ENCODE measurements around the gene RPS21. TPM values are rescaled to one million over a fixed set of nuclear protein-coding genes. Genes with fewer than 3 reads are reported as not detected.

The RPS21 gene
- total RNA-seq, 4 donors from 2014 or later: 585 to 2,728 (median 1,375) TPM

- no peak for DNase-seq
- H3K4me1 ChIP-seq: peaks cover 52 to 85% (median 58%) of the 10 kb centered on the region in 4 donors
- H3K9me3 ChIP-seq: no peaks in the 10 kb centered on the region
These were observed 25.8 kb upstream of the RPS21 start for GRCh38 chr20:62360854-62361798.

DNA sequence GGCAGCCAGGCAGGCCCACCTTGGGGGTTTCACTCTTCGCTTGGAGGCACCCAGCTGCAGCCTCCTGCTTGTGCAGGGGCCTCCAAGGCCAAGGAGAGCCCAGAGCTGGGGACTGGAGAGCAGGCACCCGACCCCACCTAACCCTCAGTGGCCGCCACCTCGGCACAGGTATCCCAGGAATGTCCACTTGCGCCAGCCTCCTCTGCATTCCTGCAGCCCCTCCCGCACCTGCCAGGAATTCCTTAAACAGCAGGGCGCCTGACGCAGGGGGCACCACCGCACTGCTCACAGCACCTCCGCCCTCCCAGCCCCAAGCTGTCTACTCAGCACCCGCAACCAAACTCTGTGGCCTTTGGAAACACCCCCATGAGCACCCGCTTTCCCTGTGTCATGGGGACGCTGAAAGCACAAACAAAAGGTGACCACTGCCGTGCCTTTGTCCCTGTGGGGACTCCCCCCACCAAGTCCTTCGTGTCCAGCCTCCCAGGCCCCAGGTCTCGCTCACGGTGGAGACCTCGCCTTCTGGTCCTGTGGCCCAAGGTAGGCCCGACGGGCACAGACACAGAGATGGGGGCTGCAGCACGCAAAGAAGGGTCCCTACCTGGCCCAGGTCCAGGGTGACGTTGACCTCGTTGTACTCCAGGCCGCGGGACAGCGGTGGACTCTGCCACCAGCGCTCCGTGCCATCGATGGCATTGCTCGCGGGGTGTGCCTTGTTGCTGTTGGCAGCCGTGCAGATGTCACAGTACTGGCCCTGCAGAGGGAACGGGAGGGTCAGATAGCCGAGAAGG is 24.9 kb upstream of the RPS21 start:
- Histone ChIP-seq H3K9me3 (no peaks in the 10 kb centered on the region), H3K27ac (peak overlapping the region; percentile 55 to 97 (median 88)), H3K4me1 (peaks cover 45 to 84% (median 56%) of the 10 kb centered on the region in 4 donors), H3K27me3 (peaks cover 19% of the 10 kb centered on the region), H3K36me3 (no peaks in the 10 kb centered on the region), H3K4me3 (no peak overlapping the region)
- TF ChIP-seq POLR2AphosphoS5 (IDR thresholded peaks at IDR 0.05): no peak
- no peak for TF ChIP-seq EP300 (IDR thresholded peaks at IDR 0.05; ENCODE audit: low read depth)
- TF ChIP-seq CTCF (IDR thresholded peaks at IDR 0.05): no peak
- no peak for TF ChIP-seq POLR2A (IDR thresholded peaks at IDR 0.05)
- no peak for DNase-seq
- WGBS, 2 donors (ENCODE audit: low coverage in 1 of 2): 74 to 86% methylated on average over 9 to 34 of the region's 34 CpGs
- intact Hi-C loops (cut with DNase I; ENCODE audit: low total_unique reads) (no loop called here), in situ Hi-C loops (cut with MboI; ENCODE audit: low pct_ligation_motif_present in 1 of 4, low pct_unique_long_range_greater_than_20kb in 1 of 4, low sequenced_read_pairs in 3 of 4) (no loop called here)

More at GRCh38 chr20:62360854-62361798, 25.8 kb upstream of the RPS21 start:
- 49% methylated on average over 22 of the region's 25 CpGs; no CpG with 5 or more reads in 1 of the 2 donors for WGBS, 2 donors (ENCODE audit: low coverage in 1 of 2)
- peak overlapping the region; percentile 55 to 97 (median 88) for H3K27ac ChIP-seq
- TF ChIP-seq EP300 (IDR thresholded peaks at IDR 0.05; ENCODE audit: low read depth): no peak
- no peak for TF ChIP-seq POLR2A (IDR thresholded peaks at IDR 0.05)
- no peak for TF ChIP-seq CTCF (IDR thresholded peaks at IDR 0.05)
- no peak for TF ChIP-seq POLR2AphosphoS5 (IDR thresholded peaks at IDR 0.05)
- H3K36me3 ChIP-seq: no peaks in the 10 kb centered on the region
- H3K27me3 ChIP-seq: peaks cover 11% of the 10 kb centered on the region
- in situ Hi-C loops (cut with MboI; ENCODE audit: low pct_ligation_motif_present in 1 of 4, low pct_unique_long_range_greater_than_20kb in 1 of 4, low sequenced_read_pairs in 3 of 4): no loop called here
- intact Hi-C loops (cut with DNase I; ENCODE audit: low total_unique reads): no loop called here
- no peak overlapping the region for H3K4me3 ChIP-seq

GRCh38 chr20:62362590-62362940 is 24.3 kb upstream of the RPS21 start:
- H3K27me3 ChIP-seq: peaks cover 23% of the 10 kb centered on the region
- TF ChIP-seq EP300 (IDR thresholded peaks at IDR 0.05; ENCODE audit: low read depth) (no peak), POLR2A (IDR thresholded peaks at IDR 0.05) (no peak), POLR2AphosphoS5 (IDR thresholded peaks at IDR 0.05) (no peak), CTCF (IDR thresholded peaks at IDR 0.05) (no peak)
- 52% methylated on average over 13 of the region's 13 CpGs; no CpG with 5 or more reads in 1 of the 2 donors for WGBS, 2 donors (ENCODE audit: low coverage in 1 of 2)
- DNase-seq: peak; percentile 7
- intact Hi-C loops (cut with DNase I; ENCODE audit: low total_unique reads): no loop called here
- H3K4me1 ChIP-seq: peaks cover 45 to 82% (median 54%) of the 10 kb centered on the region in 4 donors
- no peaks in the 10 kb centered on the region for H3K9me3 ChIP-seq
- H3K36me3 ChIP-seq: no peaks in the 10 kb centered on the region
- H3K4me3 ChIP-seq: no peak overlapping the region
- H3K27ac ChIP-seq: peak overlapping the region in 3 of 4 donors; percentile 86 to 97 (median 89)
- in situ Hi-C loops (cut with MboI; ENCODE audit: low pct_ligation_motif_present in 1 of 4, low pct_unique_long_range_greater_than_20kb in 1 of 4, low sequenced_read_pairs in 3 of 4): no loop called here

Measured in transverse colon (tissue), 4 donors.